HepG2 (cell line): ENCODE data around the gene RPS6KA3. TPM values are rescaled to one million over a fixed set of nuclear protein-coding genes. Genes with fewer than 3 reads are reported as not detected.

Experiments used
- ATAC-seq: fragments of 200-7000 bp; cut with Tn5 transposase; 3 replicates; pipeline ENCODE4 v1.9.1; 2020; ENCODE audit warnings: mild to moderate bottlenecking, moderate library complexity
- BruUV-seq: library from RNA; stranded (reverse); fragments of 400-500 nt; replicated peaks from 2 replicates; lab custom pipeline; 2021; lab: Mats Ljungman, UMichigan
- CTCF ChIA-PET: fragments of 300-600 bp; formaldehyde crosslinking; extraction: SDS; loops from one replicate; lab custom pipeline; 2021; ENCODE audit warnings: low total read pairs, inconsistent platforms, low intra/inter-chr PET ratio; lab: Yijun Ruan, JAX
- POLR2A ChIA-PET: fragments of 350-600 bp; sonication (Branson Sonifier 250); formaldehyde crosslinking; loops from one replicate; lab custom pipeline; 2020; ENCODE audit warnings: antibody characterized with exemption, inconsistent platforms; lab: Yijun Ruan, JAX
- DNase-seq: peaks from one replicate; pipeline ENCODE4 v3.0.0-alpha.2; 2015; ENCODE audit warnings: low spot score
- FAIRE-seq: peaks from 3 replicates; lab custom pipeline; 2011; peaks lifted over from hg19 to GRCh38; lab: Jason Lieb, UNC
- H2AFZ ChIP-seq: one replicate; pipeline ENCODE4 v1.6.1; 2011; ENCODE audit warnings: low read length, inconsistent platforms
- H3K27ac ChIP-seq: fragments of 300-600 bp; 3 replicates; pipeline ENCODE4 v1.8.0; 2011; ENCODE audit warnings: mixed run types, mild to moderate bottlenecking, mixed read lengths, low read length, inconsistent platforms; ENCODE audit not compliant: insufficient read depth; ENCODE audit errors: extremely low read length
- H3K27me3 ChIP-seq, 2 experiments: fragments of 200-600 bp in 1 of 2; 2 replicates in 1 of 2; 3 replicates in 1 of 2; pipeline versions ENCODE4 v1.6.0 to v1.8.0; 2011; ENCODE audit warnings: low read length in 2 of 2, mild to moderate bottlenecking in 2 of 2, moderate library complexity in 2 of 2, inconsistent platforms in 1 of 2; ENCODE audit not compliant: insufficient read depth in 2 of 2, control insufficient read depth in 1 of 2
- H3K36me3 ChIP-seq, 2 experiments: fragments of 200-600 bp in 1 of 2; replicated peaks in 1 of 2; 2 replicates in 1 of 2; 3 replicates in 1 of 2; pipeline versions ENCODE4 v1.5.1 to v1.8.0; 2011; ENCODE audit warnings: low read length in 2 of 2, inconsistent platforms in 1 of 2; ENCODE audit not compliant: insufficient read depth in 2 of 2, control insufficient read depth in 1 of 2
- H3K4me1 ChIP-seq: 2 replicates; pipeline ENCODE4 v1.5.1; 2012; ENCODE audit warnings: low read length, inconsistent platforms; ENCODE audit not compliant: insufficient read depth
- H3K4me2 ChIP-seq: 2 replicates; pipeline ENCODE4 v1.6.0; 2011; ENCODE audit warnings: low read depth, low read length, inconsistent platforms
- H3K4me3 ChIP-seq, 3 experiments: fragments of 200-600 bp in 1 of 3; sonication (generic), shearing (Covaris generic) in 1 of 3; replicated peaks in 1 of 3; 2 replicates each; pipeline ENCODE4 v1.5.1; 2011 to 2016; ENCODE audit warnings: low read length in 3 of 3, inconsistent platforms in 2 of 3, low read depth in 2 of 3, mild to moderate bottlenecking in 2 of 3, control low read depth in 1 of 3, mixed read lengths in 1 of 3; ENCODE audit not compliant: insufficient read depth in 1 of 3
- H3K79me2 ChIP-seq: one replicate; pipeline ENCODE4 v1.6.1; 2011; ENCODE audit warnings: low read length, inconsistent platforms; ENCODE audit not compliant: insufficient read depth
- H3K9ac ChIP-seq: 2 replicates; pipeline ENCODE4 v1.6.0; 2011; ENCODE audit warnings: mild to moderate bottlenecking, low read depth, low read length, inconsistent platforms; ENCODE audit not compliant: insufficient read depth
- H3K9me3 ChIP-seq: 2 replicates; pipeline ENCODE4 v1.5.1; 2012; ENCODE audit warnings: mild to moderate bottlenecking, low read length
- H4K20me1 ChIP-seq: 2 replicates; pipeline ENCODE4 v1.6.0; 2011; ENCODE audit warnings: inconsistent platforms, mild to moderate bottlenecking, low read length, moderate library complexity; ENCODE audit not compliant: insufficient read depth
- CEBPB ChIP-seq: IDR thresholded peaks from 2 replicates; pipeline ENCODE4 v1.6.1; 2011; ENCODE audit warnings: low read depth, low read length, improper control_type of control experiment, borderline replicate concordance
- CENPT ChIP-seq: sonication (generic); formaldehyde crosslinking; IDR thresholded peaks from 2 replicates; pipeline ENCODE4 v1.8.0; 2022; ENCODE audit warnings: low read depth, mild to moderate bottlenecking, moderate library complexity, missing genetic modification reagents
- MAFK ChIP-seq, 2 experiments: IDR thresholded peaks in 1 of 2; conservative IDR thresholded peaks in 1 of 2; 2 replicates each; pipeline ENCODE4 v1.6.1; 2011; ENCODE audit warnings: improper control_type of control experiment in 2 of 2, low read length in 2 of 2
- NFATC3 ChIP-seq: sonication (generic); formaldehyde crosslinking; IDR thresholded peaks from 2 replicates; pipeline ENCODE4 v1.5.1; 2020; ENCODE audit warnings: mild to moderate bottlenecking, missing genetic modification reagents
- SIN3A ChIP-seq: IDR thresholded peaks from 2 replicates; pipeline ENCODE4 v1.6.1; 2011; ENCODE audit warnings: low read depth, mild to moderate bottlenecking, control low read depth, low read length, borderline replicate concordance
- WGBS: methylation state at CpG from one replicate; pipeline ENCODE4 v1.1.6; 2017; ENCODE audit warnings: low lambda C conversion rate; 5-methylcytosine and 5-hydroxymethylcytosine counted together
- in situ Hi-C: cut with HindIII; loops from 2 replicates; pipeline ENCODE4 v1.10.0; 2017; ENCODE audit warnings: low pct_unique_long_range_greater_than_20kb; ENCODE audit not compliant: extremely low pct_ligation_motif_present
- intact Hi-C: fragments of 100-400 bp; cut with micrococcal nuclease; formaldehyde crosslinking; loops from one replicate; pipeline ENCODE4 v1.10.0; 2022; ENCODE audit not compliant: unreplicated experiment
- polyA plus RNA-seq, 8 experiments: library from polyadenylated mRNA; depleted of rRNA in 3 of 8; stranded (reverse) in 7 of 8; unstranded in 1 of 8; fragments of >200 nt; fragmentation: Illumina TruSeq in 4 of 8; extraction: Trizol in 4 of 8; gene quantifications; 2 replicates each; pipeline versions ENCODE4 v1.2.1 to v1.2.3, GENCODE V29; 2011 to 2016; ENCODE audit warnings: low read depth in 4 of 8, missing spikeins in 1 of 8, mixed read lengths in 1 of 8; ENCODE audit not compliant: insufficient read depth in 1 of 8
- total RNA-seq, 5 experiments: library from RNA; depleted of rRNA; stranded (reverse); fragments of >200 nt; fragmentation: Illumina TruSeq; extraction: Trizol; gene quantifications; 2 replicates each; pipeline ENCODE4 v1.2.3, GENCODE V29; 2016; ENCODE audit warnings: low read depth in 1 of 5
- TF ChIP-seq, protein P1 (sequence below): sonication (generic); formaldehyde crosslinking; IDR thresholded peaks from 2 replicates; pipeline ENCODE4 v1.8.0; 2022; ENCODE audit warnings: mild to moderate bottlenecking, missing genetic modification reagents, borderline replicate concordance

The RPS6KA3 gene
- total and polyA plus RNA-seq, 2 of the 13 experiments (the other 11 are each of a cell fraction or from before 2014, with no cell fraction given): 314 to 357 TPM

DNA sequence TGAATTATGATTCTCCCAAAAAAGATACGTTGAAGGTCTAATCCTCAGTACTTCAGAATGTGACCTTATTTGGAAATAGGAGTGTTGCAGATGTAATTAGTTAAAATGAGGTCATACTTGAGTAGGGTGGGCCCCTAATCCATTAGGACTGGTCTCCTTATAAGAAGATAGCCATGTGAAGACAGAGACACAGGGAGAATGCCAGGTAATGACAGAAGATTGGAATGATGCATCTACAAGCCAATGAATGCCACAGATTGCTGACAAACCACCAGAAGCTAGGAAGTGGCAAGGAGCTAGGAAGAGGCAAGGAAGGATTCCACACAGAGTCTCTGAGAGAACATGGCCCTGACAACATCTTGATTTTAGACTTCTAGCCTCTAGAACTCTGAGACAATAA lies 7.4 kb upstream of the RPS6KA3 start (continued):
- TF ChIP-seq CENPT: no peak
- TF ChIP-seq, protein P1, sequence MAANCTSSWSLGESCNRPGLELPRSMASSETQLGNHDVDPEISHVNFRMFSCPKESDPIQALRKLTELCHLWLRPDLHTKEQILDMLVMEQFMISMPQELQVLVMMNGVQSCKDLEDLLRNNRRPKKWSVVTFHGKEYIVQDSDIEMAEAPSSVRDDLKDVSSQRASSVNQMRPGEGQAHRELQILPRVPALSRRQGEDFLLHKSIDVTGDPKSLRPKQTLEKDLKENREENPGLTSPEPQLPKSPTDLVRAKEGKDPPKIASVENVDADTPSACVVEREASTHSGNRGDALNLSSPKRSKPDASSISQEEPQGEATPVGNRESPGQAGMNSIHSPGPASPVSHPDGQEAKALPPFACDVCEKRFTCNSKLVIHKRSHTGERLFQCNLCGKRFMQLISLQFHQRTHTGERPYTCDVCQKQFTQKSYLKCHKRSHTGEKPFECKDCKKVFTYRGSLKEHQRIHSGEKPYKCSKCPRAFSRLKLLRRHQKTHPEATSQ (CRISPR knock-in tag): no peak
- no peak for TF ChIP-seq NFATC3 (CRISPR knock-in tag)
- TF ChIP-seq, all 625 proteins: peak for 0

DNA sequence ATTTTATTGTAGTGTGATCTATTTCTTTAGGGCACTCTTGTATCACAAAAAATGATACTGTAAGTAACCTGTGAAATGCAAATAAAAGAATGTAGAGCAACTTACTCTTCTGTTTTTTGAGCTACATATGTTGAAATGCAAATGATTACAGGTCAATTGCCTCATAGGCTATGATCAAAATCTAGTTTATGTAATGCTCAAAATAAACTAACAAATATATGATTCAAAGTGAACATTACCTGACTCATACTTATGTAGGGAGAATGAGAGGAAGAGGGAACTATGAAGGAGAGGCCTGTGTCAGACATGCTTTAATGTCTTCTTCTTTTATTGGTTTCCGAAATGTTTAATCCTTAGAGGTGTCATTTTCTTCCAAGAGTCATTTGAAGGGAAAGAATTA lies 5.0 kb upstream of the RPS6KA3 start:
- H3K9ac ChIP-seq: peak overlapping the region; percentile 34
- ATAC-seq (no peak), DNase-seq (no peak), FAIRE-seq (no peak)
- in situ Hi-C loops (no loop called here), intact Hi-C loops (loop anchor here (2.0 kb wide), 1 partner anchor 91 kb away; no protein-coding TSS in a partner anchor)
- no peaks in the 10 kb centered on the region for H3K36me3 ChIP-seq
- H3K4me2 ChIP-seq: peak overlapping the region; percentile 36; the same call in 1 of the 2 replicates
- WGBS: 100% methylated on average over 1 of the region's 1 CpG
- H3K27ac ChIP-seq: peak overlapping the region; percentile 87
- no peak overlapping the region for H2AFZ ChIP-seq
- peak; percentile 47; the same call in 1 of the 2 replicates for TF ChIP-seq CEBPB
- TF ChIP-seq MAFK (conservative IDR thresholded peaks at IDR 0.05 in 1 of 2, IDR thresholded peaks at IDR 0.05 in 1 of 2; ENCODE audit: low read length in 2 of 2): peak; percentile 6 to 13; a peak in 1 of 4 replicates
- no peak for TF ChIP-seq SIN3A
- no peak overlapping the region; a peak in 1 of 6 replicates for H3K4me3 ChIP-seq
- no peaks in the 10 kb centered on the region for H4K20me1 ChIP-seq
- ChIA-PET POLR2A (interaction anchor here (1.0 to 4.3 kb wide), 7 partner anchors 19 to 244 kb away, joined by 3 to 45 read pairs (median 4); no protein-coding TSS in a partner anchor), CTCF (no interaction called here)
- H3K79me2 ChIP-seq: no peaks in the 10 kb centered on the region
- no peaks in the 10 kb centered on the region for H3K27me3 ChIP-seq
- H3K4me1 ChIP-seq: peaks cover 66% of the 10 kb centered on the region
- BruUV-seq: no TSS peak
- H3K9me3 ChIP-seq: no peaks in the 10 kb centered on the region
